Measurements from ENCODE around the gene SMTNL2. TPM values are rescaled to one million over a fixed set of nuclear protein-coding genes. Genes with fewer than 3 reads are reported as not detected.
"Not testable (repeated sequence)": the region's sequence is repeated elsewhere in the genome, so short reads cannot be mapped to it uniquely, and the experiment has no call there.

The SMTNL2 gene
- total RNA-seq, 1 experiment from 2014 or later: not detected

DNA sequence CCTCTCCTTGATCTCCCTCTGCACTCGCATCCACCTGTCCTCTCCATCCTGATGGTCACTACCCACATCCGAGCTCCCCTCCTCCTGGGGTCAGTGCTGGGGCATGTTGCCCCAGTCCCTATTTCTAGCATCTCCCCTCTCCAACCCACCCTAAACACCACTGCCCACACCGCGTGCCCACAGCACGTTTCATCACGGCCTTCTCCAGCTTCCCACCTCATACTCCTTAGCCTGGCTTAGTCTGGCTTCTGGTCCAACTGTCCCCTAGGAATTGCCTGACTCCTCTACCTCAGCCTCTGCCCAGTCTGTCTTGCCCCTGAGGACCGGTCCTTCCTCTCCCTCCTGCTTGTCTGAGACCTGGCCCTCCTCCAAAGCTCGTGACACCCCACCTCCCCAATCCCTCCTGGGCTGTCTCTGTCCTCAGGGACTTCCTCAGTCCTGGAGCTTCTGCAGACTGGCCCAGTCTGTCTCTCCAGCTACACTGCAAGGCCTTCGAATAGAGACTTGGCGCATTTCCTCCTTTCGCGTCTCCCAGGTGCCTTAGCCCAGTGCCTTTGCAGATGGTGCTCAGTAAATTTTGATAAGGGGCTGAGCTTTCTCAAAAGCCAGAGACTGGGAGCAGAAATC is 52.3 kb downstream of the SMTNL2 start:
- no peaks in the 10 kb centered on the region for H3K79me2 ChIP-seq (ENCODE audit: low read length)
- H3K27ac ChIP-seq (ENCODE audit: low read length): no peak overlapping the region
- TF ChIP-seq, protein P1, sequence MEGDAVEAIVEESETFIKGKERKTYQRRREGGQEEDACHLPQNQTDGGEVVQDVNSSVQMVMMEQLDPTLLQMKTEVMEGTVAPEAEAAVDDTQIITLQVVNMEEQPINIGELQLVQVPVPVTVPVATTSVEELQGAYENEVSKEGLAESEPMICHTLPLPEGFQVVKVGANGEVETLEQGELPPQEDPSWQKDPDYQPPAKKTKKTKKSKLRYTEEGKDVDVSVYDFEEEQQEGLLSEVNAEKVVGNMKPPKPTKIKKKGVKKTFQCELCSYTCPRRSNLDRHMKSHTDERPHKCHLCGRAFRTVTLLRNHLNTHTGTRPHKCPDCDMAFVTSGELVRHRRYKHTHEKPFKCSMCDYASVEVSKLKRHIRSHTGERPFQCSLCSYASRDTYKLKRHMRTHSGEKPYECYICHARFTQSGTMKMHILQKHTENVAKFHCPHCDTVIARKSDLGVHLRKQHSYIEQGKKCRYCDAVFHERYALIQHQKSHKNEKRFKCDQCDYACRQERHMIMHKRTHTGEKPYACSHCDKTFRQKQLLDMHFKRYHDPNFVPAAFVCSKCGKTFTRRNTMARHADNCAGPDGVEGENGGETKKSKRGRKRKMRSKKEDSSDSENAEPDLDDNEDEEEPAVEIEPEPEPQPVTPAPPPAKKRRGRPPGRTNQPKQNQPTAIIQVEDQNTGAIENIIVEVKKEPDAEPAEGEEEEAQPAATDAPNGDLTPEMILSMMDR (conservative IDR thresholded peaks at IDR 0.05; ENCODE audit: low read depth, low read length): no peak
- TF ChIP-seq EZH2phosphoT487 (IDR thresholded peaks at IDR 0.05; ENCODE audit: borderline replicate concordance, low read length) (no peak), EZH2 (IDR thresholded peaks at IDR 0.05; ENCODE audit: low read length, unreplicated experiment) (no peak)
- no peaks in the 10 kb centered on the region for H3K9me2 ChIP-seq (replicated peaks; ENCODE audit: low read length)
- peaks cover 5% of the 10 kb centered on the region; the same call in 1 of the 2 replicates for H3K4me1 ChIP-seq (ENCODE audit: insufficient read depth, low read length)
- peaks cover 8% of the 10 kb centered on the region for H3K27me3 ChIP-seq (ENCODE audit: low read length)
- intact Hi-C loops (cut with micrococcal nuclease): no loop called here
- no peak for DNase-seq
- POLR2A ChIA-PET (ENCODE audit: unreplicated experiment): no interaction called here
- H3K4me2 ChIP-seq (ENCODE audit: low read length): no peak overlapping the region
- no TSS peak for BruUV-seq (replicated peaks)
- H2AFZ ChIP-seq (ENCODE audit: low read length): no peak overlapping the region
- H4K20me1 ChIP-seq (ENCODE audit: low read length): no peaks in the 10 kb centered on the region
- CTCF ChIA-PET: no interaction called here
- no peak overlapping the region for H3K4me3 ChIP-seq (ENCODE audit: low read length)
- ATAC-seq: no peak
- no peaks in the 10 kb centered on the region for H3F3A ChIP-seq (ENCODE audit: low read length, unreplicated experiment)
- H3K9ac ChIP-seq (ENCODE audit: low read length): no peak overlapping the region
- no peaks in the 10 kb centered on the region for H3K36me3 ChIP-seq (ENCODE audit: low read depth, low read length)
- no peaks in the 10 kb centered on the region for H3K9me3 ChIP-seq (ENCODE audit: low read length)

DNA sequence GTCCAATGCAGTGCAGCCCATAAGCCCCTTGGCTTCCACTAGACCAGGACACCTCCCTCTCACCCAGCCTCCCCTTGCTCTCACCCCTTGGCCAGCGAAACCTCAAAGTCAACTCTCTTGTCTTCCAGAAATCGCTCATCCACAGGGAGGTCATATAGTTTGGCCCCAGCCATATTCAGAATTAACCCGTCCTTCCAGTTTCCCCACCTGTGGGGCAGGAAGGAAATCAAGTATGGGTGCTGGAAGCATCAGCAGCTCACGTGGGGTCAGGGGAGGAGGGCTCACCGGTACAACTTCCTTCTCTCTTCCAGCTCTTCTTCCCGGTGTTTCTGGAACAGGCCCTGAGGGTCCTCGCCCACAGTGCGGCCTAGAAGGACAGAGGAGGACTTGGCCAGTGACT is 54.4 kb downstream of the SMTNL2 start:
- H3F3A ChIP-seq (ENCODE audit: low read length, unreplicated experiment); H3K4me1 ChIP-seq (ENCODE audit: insufficient read depth, low read length); BruUV-seq (replicated peaks); H4K20me1 ChIP-seq (ENCODE audit: low read length); intact Hi-C loops (cut with micrococcal nuclease); POLR2A ChIA-PET (ENCODE audit: unreplicated experiment); CTCF ChIA-PET; H3K9me3 ChIP-seq (ENCODE audit: low read length); H3K79me2 ChIP-seq (ENCODE audit: low read length); H3K27ac ChIP-seq (ENCODE audit: low read length); H3K9me2 ChIP-seq (replicated peaks; ENCODE audit: low read length); H3K9ac ChIP-seq (ENCODE audit: low read length); H3K36me3 ChIP-seq (ENCODE audit: low read depth, low read length); ATAC-seq: not testable (repeated sequence)
- peak overlapping the region; percentile 27; the same call in 1 of the 2 replicates for H3K4me3 ChIP-seq (ENCODE audit: low read length)
- peak; percentile 52 for DNase-seq
- H3K4me2 ChIP-seq (ENCODE audit: low read length): peak overlapping the region; percentile 60; the same call in 1 of the 2 replicates
- H3K27me3 ChIP-seq (ENCODE audit: low read length): peaks cover 20% of the 10 kb centered on the region
- H2AFZ ChIP-seq (ENCODE audit: low read length): peak overlapping the region; percentile 28; the same call in 1 of the 2 replicates

DNA sequence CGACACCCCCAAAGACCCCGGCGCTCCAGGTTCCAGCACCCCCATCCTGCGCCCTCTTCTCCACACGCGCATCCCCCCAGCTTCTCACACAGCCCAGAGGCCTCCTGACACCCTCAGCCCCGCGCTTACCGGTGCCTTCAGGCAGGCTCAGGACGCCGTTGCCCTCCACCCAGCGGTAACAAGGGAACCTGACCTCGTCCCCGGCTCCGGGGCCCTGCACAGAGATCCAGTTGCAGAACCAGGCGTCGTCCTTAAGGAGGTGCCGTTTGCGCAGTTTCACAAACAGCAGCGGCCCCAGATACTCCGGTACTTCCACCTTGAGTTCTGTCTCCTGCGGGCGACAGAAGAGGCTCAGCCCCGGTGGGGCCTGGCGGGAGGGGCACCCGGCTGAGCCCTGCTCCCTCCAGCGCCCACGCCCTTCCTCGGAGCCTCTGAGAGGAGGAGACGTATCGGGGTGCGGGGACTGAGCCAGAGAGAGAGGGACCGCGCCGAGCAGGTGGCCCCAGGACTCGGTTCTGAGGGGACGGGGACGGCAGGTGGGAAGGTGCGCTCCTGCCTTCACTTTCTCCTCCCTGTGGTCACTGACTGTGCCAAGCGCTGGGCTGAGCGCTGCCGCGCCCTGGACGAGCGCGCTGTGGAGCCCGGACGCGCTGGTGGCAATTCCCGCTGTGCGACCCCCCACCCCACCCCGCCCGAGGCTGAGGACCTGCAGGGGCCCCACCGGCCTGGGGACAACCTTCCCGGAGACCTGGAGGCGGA is 55.2 kb downstream of the SMTNL2 start:
- H3K9ac ChIP-seq (ENCODE audit: low read length); CTCF ChIA-PET; BruUV-seq (replicated peaks); H3K4me1 ChIP-seq (ENCODE audit: insufficient read depth, low read length); H3K79me2 ChIP-seq (ENCODE audit: low read length); POLR2A ChIA-PET (ENCODE audit: unreplicated experiment); intact Hi-C loops (cut with micrococcal nuclease); H4K20me1 ChIP-seq (ENCODE audit: low read length); H3K27ac ChIP-seq (ENCODE audit: low read length); H3K36me3 ChIP-seq (ENCODE audit: low read depth, low read length); H3K9me2 ChIP-seq (replicated peaks; ENCODE audit: low read length); H3F3A ChIP-seq (ENCODE audit: low read length, unreplicated experiment); H3K9me3 ChIP-seq (ENCODE audit: low read length): not testable (repeated sequence)
- peak; percentile 72 for ATAC-seq
- DNase-seq: peak; percentile 31
- H2AFZ ChIP-seq (ENCODE audit: low read length): peak overlapping the region; percentile 28; the same call in 1 of the 2 replicates
- peak overlapping the region; percentile 27; the same call in 1 of the 2 replicates for H3K4me3 ChIP-seq (ENCODE audit: low read length)
- peak overlapping the region; percentile 60 for H3K4me2 ChIP-seq (ENCODE audit: low read length)
- H3K27me3 ChIP-seq (ENCODE audit: low read length): peaks cover 20% of the 10 kb centered on the region

DNA sequence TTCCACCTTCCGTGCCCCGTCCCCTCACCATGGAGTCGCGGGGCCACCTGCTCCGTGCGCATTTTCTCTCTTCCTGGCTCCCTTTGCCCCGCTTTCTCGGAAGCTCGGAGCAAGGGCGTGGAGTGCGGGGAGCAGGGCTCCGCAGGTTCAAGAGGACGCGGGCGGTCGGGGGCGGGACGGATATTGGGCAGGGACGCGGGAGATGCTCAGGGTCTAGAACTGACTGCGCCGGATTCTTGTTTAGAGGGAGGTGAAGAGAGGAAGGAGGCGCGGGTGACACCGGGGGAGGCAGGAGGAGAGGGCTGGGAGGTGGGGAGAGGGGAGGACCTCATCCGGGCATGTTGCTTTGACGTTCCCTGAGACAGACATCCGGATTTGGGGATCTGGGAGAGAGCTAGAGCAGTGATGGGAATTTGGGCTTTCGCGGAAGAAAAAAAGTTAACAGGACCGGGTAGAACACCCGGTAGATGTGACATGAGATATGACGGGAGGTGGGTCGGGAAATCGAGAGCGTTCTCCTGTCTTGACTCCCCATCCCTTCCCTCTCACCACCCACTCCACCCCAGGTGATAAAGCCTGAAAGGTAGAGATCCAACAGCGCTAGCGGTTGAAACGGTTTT is 56.4 kb downstream of the SMTNL2 start:
- H2AFZ ChIP-seq (ENCODE audit: low read length); H3K4me1 ChIP-seq (ENCODE audit: insufficient read depth, low read length); DNase-seq; POLR2A ChIA-PET (ENCODE audit: unreplicated experiment); ATAC-seq; H3K9ac ChIP-seq (ENCODE audit: low read length); H3K9me2 ChIP-seq (replicated peaks; ENCODE audit: low read length); H4K20me1 ChIP-seq (ENCODE audit: low read length); H3K9me3 ChIP-seq (ENCODE audit: low read length); CTCF ChIA-PET; intact Hi-C loops (cut with micrococcal nuclease); H3K4me3 ChIP-seq (ENCODE audit: low read length); H3K79me2 ChIP-seq (ENCODE audit: low read length); BruUV-seq (replicated peaks); H3F3A ChIP-seq (ENCODE audit: low read length, unreplicated experiment); H3K27ac ChIP-seq (ENCODE audit: low read length); H3K36me3 ChIP-seq (ENCODE audit: low read depth, low read length): not testable (repeated sequence)
- Histone ChIP-seq H3K4me2 (ENCODE audit: low read length) (peak overlapping the region; percentile 26; the same call in 1 of the 2 replicates), H3K27me3 (ENCODE audit: low read length) (peaks cover 20% of the 10 kb centered on the region)

All from PC-3 (cell line).